ENCODE results near the gene SCRN2.
A peak's percentile ranks its signal among the peaks of the same experiment; 100 is the strongest.

Gene SCRN2

GRCh38 chr17:47840742-47841487 lies at the start of gene SCRN2:
Gene SCRN2, minus strand, starts transcription at chr17:47841273. Its CDS starts 430 bp downstream, at chr17:47840843.
- peak; percentile 77 for DNase-seq

GRCh38 chr17:47889734-47890529 lies 48.9 kb upstream of the SCRN2 start:
- DNase-seq: peak; percentile 88

GRCh38 chr17:47888293-47888692 lies 47.2 kb upstream of the SCRN2 start:
- no peak for DNase-seq

- no peak for DNase-seq
Observed at GRCh38 chr17:47884905-47885730, 44.0 kb upstream of the SCRN2 start.

GRCh38 chr17:47884427-47884740 lies 43.3 kb upstream of the SCRN2 start:
- no peak for DNase-seq

GRCh38 chr17:47883589-47884426 lies 42.7 kb upstream of the SCRN2 start:
- DNase-seq: no peak

GRCh38 chr17:47882695-47883588 lies 41.9 kb upstream of the SCRN2 start:
- no peak for DNase-seq

- DNase-seq: no peak
Observed at GRCh38 chr17:47882247-47882646, 41.2 kb upstream of the SCRN2 start.

- DNase-seq: no peak
Observed at GRCh38 chr17:47879776-47880454, 38.8 kb upstream of the SCRN2 start.

- DNase-seq: no peak
Observed at GRCh38 chr17:47879028-47879585, 38.0 kb upstream of the SCRN2 start.

- no peak for DNase-seq
Observed at GRCh38 chr17:47878203-47879027, 37.3 kb upstream of the SCRN2 start.

GRCh38 chr17:47877368-47878034 lies 36.4 kb upstream of the SCRN2 start:
- DNase-seq: no peak

- DNase-seq: no peak
Observed at GRCh38 chr17:47875011-47875985, 34.2 kb upstream of the SCRN2 start.

- DNase-seq: no peak
Observed at GRCh38 chr17:47873200-47874090, 32.4 kb upstream of the SCRN2 start.

- DNase-seq: no peak
Observed at GRCh38 chr17:47872651-47873161, 31.6 kb upstream of the SCRN2 start.

- no peak for DNase-seq
Observed at GRCh38 chr17:47872019-47872650, 31.1 kb upstream of the SCRN2 start.
